NOMO-1 treated with DMSO at 0.1 percent for 48 hours (cell line): ENCODE results near the gene SLC36A1.
"Not testable (repeated sequence)": the region's sequence is repeated elsewhere in the genome, so short reads cannot be mapped to it uniquely, and the experiment has no call there.

Experiments used
- DNase-seq: peaks from one replicate; lab custom pipeline; 2025; ENCODE audit not compliant: unreplicated experiment; lab: John Stamatoyannopoulos, UW

Gene SLC36A1

DNA sequence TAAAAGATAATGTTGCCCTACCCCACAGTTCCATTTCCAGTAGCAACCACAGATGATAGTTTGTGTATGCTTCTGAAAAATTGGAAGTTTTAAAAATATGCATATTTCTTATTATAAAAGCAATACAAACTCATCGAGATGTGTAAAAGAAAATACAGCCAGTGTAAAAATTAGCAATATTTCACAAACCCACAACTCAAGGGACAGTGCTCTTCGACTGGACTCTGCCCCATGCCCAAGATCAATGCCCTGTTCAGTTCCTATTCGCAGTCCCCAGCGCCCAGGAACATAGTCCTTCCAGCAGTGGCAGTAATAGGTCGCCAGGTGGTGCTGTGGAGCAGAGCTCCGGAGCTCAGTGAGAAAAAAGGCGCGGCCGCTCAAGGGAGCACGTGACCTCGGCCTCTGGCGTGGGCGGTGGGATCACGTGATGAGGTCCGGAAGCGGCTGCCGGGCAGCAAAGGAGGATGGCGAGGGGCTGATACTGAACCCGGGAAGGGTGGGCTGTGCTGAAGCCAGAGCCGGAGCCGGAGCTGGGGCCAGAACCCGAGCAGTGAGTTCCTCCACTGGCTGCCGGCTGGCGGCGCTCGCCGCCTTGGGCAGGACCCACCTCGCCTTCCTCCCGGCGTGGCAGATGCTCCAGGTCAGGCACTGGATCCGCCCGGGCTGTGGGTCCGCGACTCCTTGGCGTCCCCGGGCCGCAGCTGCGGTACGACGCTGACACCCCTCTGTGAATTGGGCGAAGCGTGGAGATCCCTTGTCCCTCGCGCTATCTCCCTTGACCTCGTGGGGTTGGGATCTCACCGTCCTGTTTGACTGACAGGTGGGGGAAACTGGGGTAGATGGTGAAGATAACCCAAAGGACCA lies at the start of gene SLC36A1:
Gene SLC36A1 (plus strand): TSS at position 430 of the 864 bp plus-strand sequence. CDS start 11,190 bp downstream, outside the sequence.
- peak; percentile 92 for DNase-seq

DNA sequence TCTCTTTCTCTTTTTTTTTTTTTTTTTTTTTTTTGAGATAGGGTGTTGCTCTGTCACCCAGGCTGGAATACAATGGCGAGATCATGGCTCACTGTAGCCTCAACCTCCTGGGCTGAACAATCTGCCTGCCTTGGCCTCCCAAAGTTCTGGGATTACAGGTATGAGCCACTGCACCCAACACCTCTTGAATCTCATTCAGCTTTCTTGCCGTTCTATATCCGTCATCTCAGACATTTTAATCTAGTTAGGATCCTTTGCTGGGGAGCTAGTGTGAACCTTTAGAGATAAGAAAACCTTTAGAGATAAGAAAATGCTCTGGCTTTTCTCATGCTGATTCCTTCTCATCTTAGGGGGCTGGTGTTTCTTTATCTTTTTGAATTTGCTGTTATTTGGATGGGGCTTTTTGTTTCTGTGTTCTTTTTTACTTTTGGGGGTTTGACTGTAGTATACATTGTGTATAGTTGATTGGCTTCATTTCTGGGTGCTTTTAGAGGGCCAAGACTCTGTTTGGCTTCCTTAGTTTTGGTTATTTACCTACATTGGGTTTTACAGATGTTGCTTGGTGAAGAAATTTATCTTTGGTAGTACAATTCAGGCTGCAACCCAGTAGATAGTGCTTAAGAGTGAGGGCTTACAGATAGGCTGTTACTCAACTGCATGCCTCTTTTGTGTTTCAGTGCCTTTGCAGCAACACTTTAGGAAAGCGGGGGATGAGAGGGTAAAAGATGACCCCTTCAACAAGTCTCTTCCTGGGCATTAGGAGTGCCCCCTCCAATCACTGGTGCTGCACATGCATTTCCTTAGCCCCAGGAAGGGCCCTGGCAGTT lies 41.9 kb upstream of the SLC36A1 start:
- DNase-seq, result no peak

- DNase-seq, result peak; percentile 46
Measured at GRCh38 chr5:151406322-151406947, 41.0 kb upstream of the SLC36A1 start.

GRCh38 chr5:151408591-151409230 lies 38.7 kb upstream of the SLC36A1 start:
- no peak for DNase-seq

- DNase-seq, result no peak
Measured at GRCh38 chr5:151413800-151414199, 33.6 kb upstream of the SLC36A1 start.

GRCh38 chr5:151414536-151414935 lies 32.9 kb upstream of the SLC36A1 start:
- no peak for DNase-seq

DNA sequence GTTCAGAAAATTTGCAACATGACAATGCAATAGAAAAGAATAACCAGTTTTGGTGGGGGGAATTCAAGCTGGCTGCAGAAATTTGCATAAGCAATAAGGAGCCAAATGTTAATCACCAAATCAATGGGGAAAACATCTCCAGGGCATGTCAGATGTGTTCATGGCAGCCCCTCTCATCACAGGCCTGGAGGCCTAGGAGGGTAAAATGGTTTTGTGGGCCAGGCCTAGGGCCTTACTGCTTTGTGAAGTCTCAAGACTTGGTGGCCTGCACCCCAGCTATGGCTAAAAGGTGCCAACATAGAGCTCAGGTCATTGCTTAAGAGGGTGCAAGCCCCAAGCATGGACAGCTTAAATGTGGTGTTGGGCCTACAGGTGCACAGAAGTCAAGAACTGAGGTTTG lies 29.7 kb upstream of the SLC36A1 start:
- DNase-seq, result no peak

GRCh38 chr5:151420127-151420526 lies 27.3 kb upstream of the SLC36A1 start:
- DNase-seq, result no peak

DNA sequence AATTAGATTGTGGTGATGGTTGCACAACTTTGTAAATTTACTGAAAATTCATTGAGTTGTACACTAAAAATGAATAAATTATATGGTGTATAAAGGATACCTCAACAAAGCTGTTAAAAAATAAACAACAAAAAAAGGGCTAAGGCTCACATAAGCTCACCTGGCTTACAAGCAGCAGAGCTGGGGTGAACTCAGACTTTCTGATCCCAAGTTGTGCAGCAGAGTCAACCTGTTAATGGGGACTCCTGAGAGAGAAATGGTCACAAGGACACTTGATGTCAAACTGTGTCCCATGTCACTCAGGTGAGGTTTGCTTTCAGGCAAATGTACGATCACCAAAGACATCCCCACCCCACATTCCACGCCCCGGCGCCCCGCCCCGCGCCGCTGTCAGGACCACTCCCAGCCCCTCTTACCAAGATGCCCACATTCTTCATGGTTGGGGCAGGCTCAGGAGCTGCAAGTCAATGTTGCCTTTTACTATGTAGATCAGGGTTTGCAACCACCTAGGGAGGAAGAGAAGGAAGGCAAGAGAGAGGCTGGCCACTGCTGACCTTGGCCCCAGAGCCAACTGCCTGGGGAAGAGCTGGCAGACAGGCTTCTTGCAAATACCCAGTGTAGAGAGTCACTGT lies 22.4 kb upstream of the SLC36A1 start:
- no peak for DNase-seq

- DNase-seq, result not testable (repeated sequence)
Measured at GRCh38 chr5:151426347-151426746, 21.1 kb upstream of the SLC36A1 start.

DNA sequence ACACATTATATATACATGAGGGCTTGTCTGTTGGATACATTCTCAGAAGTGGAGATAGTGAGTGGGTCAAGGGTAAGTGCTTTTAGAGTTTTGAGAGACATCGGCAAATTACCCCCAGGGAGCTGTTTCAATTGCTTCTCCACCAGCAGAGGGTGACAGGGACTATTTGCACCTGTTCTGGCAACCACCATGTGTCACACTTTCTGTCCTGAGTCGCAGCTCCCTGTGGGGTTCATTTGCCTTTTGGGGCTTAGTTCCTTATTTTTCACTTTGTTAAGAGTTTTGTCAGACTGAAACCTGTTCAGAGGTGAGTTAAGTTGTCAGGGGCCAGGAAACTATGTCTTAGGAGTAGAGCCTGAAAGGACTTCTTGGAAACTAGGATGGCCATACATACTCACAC lies 20.1 kb upstream of the SLC36A1 start:
- no peak for DNase-seq

- DNase-seq, result no peak
Measured at GRCh38 chr5:151430731-151431130, 16.7 kb upstream of the SLC36A1 start.

GRCh38 chr5:151431666-151432065 lies 15.7 kb upstream of the SLC36A1 start:
- no peak for DNase-seq

DNA sequence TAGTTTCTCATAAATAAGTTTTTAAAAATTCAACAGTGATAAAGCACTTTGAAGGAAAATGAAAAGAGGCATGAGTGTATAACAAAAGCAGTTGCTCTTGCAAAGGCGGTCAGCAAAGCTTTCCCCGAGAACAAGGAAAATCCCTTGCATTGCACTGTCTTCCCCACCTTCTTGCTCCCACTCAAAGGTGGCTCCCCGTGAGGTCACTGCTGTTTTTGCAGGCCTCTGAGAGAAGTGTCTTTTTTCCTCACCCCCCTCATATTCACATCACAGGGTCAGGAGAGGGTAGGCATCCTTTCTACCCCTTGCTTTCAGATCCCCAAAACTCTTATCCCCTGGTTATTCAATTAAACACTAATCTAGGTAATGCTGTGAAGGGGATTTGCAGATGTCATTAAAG lies 15.2 kb upstream of the SLC36A1 start:
- no peak for DNase-seq

- no peak for DNase-seq
Measured at GRCh38 chr5:151434570-151435237, 12.7 kb upstream of the SLC36A1 start.

DNA sequence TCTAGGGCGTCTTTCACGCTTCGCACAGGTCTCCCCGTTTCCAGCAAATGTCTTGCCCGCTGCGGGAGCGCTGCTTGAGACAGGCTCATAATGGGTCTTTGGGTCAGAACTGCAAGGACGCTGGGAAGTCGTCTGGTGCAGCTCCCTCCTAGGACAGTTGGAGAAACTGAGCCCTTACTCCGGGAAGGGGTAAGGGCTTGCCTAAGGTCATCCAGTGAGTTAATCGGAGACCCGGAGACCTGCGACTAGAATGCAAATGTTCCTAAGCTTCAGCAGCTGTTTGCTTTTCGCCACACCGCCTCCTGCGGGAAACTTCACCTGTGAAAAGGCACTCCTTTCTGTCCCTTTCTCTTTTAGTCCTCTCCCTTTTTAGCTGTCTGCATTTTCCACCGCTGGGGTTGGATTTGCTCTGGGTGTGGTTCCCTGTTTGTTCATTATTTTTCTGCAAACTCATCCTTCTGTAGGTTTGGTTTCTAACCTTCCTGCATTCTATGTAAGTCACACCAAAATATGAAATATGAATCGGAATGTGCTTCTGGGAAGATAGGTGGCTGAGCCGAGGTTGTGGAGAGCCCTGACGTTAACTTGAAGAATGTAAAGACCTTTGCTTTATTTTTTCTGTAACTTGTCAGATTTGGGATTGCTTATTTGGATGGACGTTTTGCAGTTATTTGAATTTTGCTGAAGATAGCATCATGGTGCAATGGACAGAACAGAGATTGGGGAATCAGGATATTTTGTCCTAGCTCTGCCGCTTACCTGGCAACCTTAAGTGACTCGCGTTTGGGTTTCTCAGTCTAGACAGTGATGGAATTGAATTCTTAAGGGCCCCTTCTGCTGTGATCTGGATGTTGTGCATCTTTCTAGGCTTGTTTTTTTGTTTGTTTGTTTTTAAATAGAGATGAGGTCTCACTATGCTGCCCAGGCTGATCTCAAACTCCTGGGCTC lies 909 bp downstream of the SLC36A1 start:
- peak; percentile 32 for DNase-seq

DNA sequence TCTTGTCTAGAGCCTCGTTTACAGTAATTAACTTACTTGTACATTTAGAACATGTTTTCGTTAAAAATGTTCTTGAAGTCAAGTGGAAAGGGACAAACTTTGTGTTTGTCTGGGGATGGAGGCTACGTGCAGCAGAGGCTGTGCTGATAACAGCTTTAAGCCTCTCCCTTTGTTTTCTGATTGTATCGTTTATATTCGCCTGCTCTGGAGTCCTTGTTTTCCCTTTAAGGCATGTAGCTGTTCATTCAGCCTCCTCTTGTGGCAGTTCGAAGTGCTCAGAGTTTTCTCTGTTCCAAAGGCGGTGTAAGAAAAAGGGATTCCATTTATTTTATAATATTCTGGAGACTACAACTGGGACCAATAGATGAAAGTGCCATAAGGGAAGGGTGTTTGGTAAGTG lies 1.9 kb downstream of the SLC36A1 start:
- DNase-seq, result no peak

DNA sequence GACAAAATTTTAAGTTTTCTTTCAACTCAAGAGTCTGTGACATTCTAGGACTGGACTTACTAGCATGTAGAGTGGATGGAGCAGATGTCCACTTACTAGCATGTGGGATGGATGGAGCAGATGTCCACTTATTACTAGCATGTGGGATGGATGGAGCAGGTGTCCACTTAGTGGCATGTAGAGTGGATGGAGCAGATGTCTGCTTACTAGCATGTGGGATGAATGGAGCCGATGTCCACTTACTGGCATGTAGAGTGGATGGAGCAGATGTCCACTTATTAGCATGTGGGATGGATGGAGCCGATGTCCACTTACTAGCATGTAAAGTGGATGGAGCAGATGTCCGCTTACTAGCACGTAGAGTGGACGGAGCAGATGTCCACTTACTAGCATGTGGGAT lies 2.4 kb downstream of the SLC36A1 start:
- DNase-seq, result no peak

- DNase-seq, result no peak
Measured at GRCh38 chr5:151450605-151451004, 3.2 kb downstream of the SLC36A1 start.
